H1 (cell line): ENCODE data around the gene RGS14. TPM values are rescaled to one million over a fixed set of nuclear protein-coding genes. Genes with fewer than 3 reads are reported as not detected.

ENCODE experiments used
- CTCF ChIA-PET: fragments of 300-600 bp; sonication (Branson Sonifier 250); formaldehyde crosslinking; loops from one replicate; lab custom pipeline; 2021; ENCODE audit not compliant: partially characterized antibody; lab: Charles Lee
- POLR2A ChIA-PET: fragments of 300-600 bp; sonication (Branson Sonifier 250); formaldehyde crosslinking; loops from one replicate; lab custom pipeline; 2021; ENCODE audit warnings: inconsistent platforms; ENCODE audit not compliant: partially characterized antibody; lab: Charles Lee
- DNase-seq, 2 experiments: peaks; one replicate each; pipeline versions ENCODE4 v3.0.0 to v3.0.0-alpha.2; 2010 to 2022; ENCODE audit warnings: low spot score in 2 of 2, low read depth in 1 of 2, mixed read lengths in 1 of 2
- FAIRE-seq: peaks from 2 replicates; lab custom pipeline; 2011; peaks lifted over from hg19 to GRCh38; lab: Jason Lieb, UNC
- H2AFZ ChIP-seq: 2 replicates; pipeline ENCODE4 v1.8.1; 2012; ENCODE audit warnings: low read length, inconsistent platforms
- H2AK5ac ChIP-seq: 2 replicates; pipeline ENCODE4 v1.6.1; 2013; ENCODE audit warnings: low read depth, low read length
- H2BK120ac ChIP-seq: replicated peaks from 2 replicates; pipeline ENCODE3; 2013; ENCODE audit warnings: low read depth, low read length, inconsistent platforms
- H2BK12ac ChIP-seq: 2 replicates; pipeline ENCODE4 v1.6.1; 2013; ENCODE audit warnings: low read depth, low read length
- H2BK15ac ChIP-seq: 2 replicates; pipeline ENCODE4 v1.6.1; 2013; ENCODE audit warnings: low read length
- H2BK20ac ChIP-seq: 2 replicates; pipeline ENCODE4 v1.6.1; 2013; ENCODE audit warnings: low read length
- H2BK5ac ChIP-seq: 2 replicates; pipeline ENCODE4 v1.6.1; 2013; ENCODE audit warnings: low read depth, low read length
- H3K14ac ChIP-seq: 2 replicates; pipeline ENCODE4 v1.6.1; 2013; ENCODE audit warnings: inconsistent platforms; ENCODE audit not compliant: insufficient read length
- H3K18ac ChIP-seq: 2 replicates; pipeline ENCODE4 v1.6.1; 2013; ENCODE audit warnings: low read length; ENCODE audit errors: extremely low read depth
- H3K23ac ChIP-seq: 2 replicates; pipeline ENCODE4 v1.6.1; 2013; ENCODE audit warnings: inconsistent platforms; ENCODE audit not compliant: insufficient read length
- H3K23me2 ChIP-seq: 2 replicates; pipeline ENCODE4 v1.6.1; 2013; ENCODE audit warnings: low read depth, low read length
- H3K27ac ChIP-seq: 2 replicates; pipeline ENCODE4 v1.6.1; 2011; ENCODE audit warnings: low read depth, low read length, inconsistent platforms
- H3K27me3 ChIP-seq, 4 experiments: replicated peaks in 1 of 4; 1 replicate in 1 of 4; 2 replicates in 3 of 4; pipeline versions ENCODE4 v1.6.1 to v1.8.1; 2011 to 2013; ENCODE audit warnings: low read length in 3 of 4, mild to moderate bottlenecking in 3 of 4, inconsistent platforms in 2 of 4, mixed read lengths in 2 of 4, moderate library complexity in 1 of 4; ENCODE audit not compliant: control insufficient read depth in 3 of 4, insufficient read depth in 3 of 4; ENCODE audit errors: extremely low read depth in 1 of 4
- H3K36me3 ChIP-seq, 4 experiments: 2 replicates each; pipeline versions ENCODE4 v1.6.1 to v1.8.1; 2011 to 2013; ENCODE audit warnings: mild to moderate bottlenecking in 4 of 4, low read length in 3 of 4, moderate library complexity in 2 of 4, control low read depth in 1 of 4, inconsistent platforms in 1 of 4; ENCODE audit not compliant: insufficient read depth in 4 of 4, control insufficient read depth in 2 of 4
- H3K4ac ChIP-seq: replicated peaks from 2 replicates; pipeline ENCODE3; 2013; ENCODE audit warnings: low read length, low read depth, mixed read lengths, inconsistent platforms; ENCODE audit not compliant: insufficient read length
- H3K4me1 ChIP-seq, 4 experiments: replicated peaks in 1 of 4; 1 replicate in 1 of 4; 2 replicates in 3 of 4; pipeline versions ENCODE4 v1.6.1 to v1.8.1; 2011 to 2013; ENCODE audit warnings: low read length in 3 of 4, inconsistent platforms in 2 of 4, mixed read lengths in 1 of 4; ENCODE audit not compliant: insufficient read depth in 4 of 4, control insufficient read depth in 3 of 4
- H3K4me2 ChIP-seq, 2 experiments: 2 replicates each; pipeline versions ENCODE4 v1.6.1 to v1.8.1; 2011 to 2013; ENCODE audit warnings: low read depth in 2 of 2, low read length in 2 of 2, control low read depth in 1 of 2, inconsistent platforms in 1 of 2, mild to moderate bottlenecking in 1 of 2; ENCODE audit not compliant: insufficient read depth in 1 of 2
- H3K4me3 ChIP-seq, 4 experiments: fragments of 200-600, 300-600 bp in 1 of 4; sonication (generic), shearing (Covaris generic), sonication (Bioruptor Twin) in 1 of 4; 2 replicates each; pipeline versions ENCODE4 v1.5.1 to v1.8.1; 2011 to 2016; ENCODE audit warnings: low read length in 4 of 4, low read depth in 3 of 4, control low read depth in 2 of 4, inconsistent platforms in 2 of 4, mild to moderate bottlenecking in 2 of 4, mixed read lengths in 1 of 4, moderate library complexity in 1 of 4; ENCODE audit not compliant: insufficient read depth in 2 of 4; ENCODE audit errors: extremely low read depth in 1 of 4
- H3K56ac ChIP-seq: replicated peaks from 2 replicates; pipeline ENCODE3; 2013; ENCODE audit warnings: low read depth, mild to moderate bottlenecking, mixed read lengths, low read length, inconsistent platforms; ENCODE audit not compliant: insufficient read length
- H3K79me1 ChIP-seq: 2 replicates; pipeline ENCODE4 v1.6.1; 2013; ENCODE audit warnings: low read depth, low read length, control low read depth
- H3K79me2 ChIP-seq, 2 experiments: 2 replicates each; pipeline versions ENCODE4 v1.6.1 to v1.8.1; 2012 to 2013; ENCODE audit warnings: low read length in 2 of 2, mild to moderate bottlenecking in 2 of 2, inconsistent platforms in 1 of 2; ENCODE audit not compliant: insufficient read depth in 2 of 2, control insufficient read depth in 1 of 2
- H3K9ac ChIP-seq, 4 experiments: replicated peaks in 1 of 4; 1 replicate in 1 of 4; 2 replicates in 3 of 4; pipeline versions ENCODE4 v1.6.1 to v1.8.1; 2011 to 2013; ENCODE audit warnings: low read depth in 3 of 4, low read length in 3 of 4, control low read depth in 2 of 4, mild to moderate bottlenecking in 2 of 4, moderate library complexity in 2 of 4, inconsistent platforms in 1 of 4; ENCODE audit errors: extremely low read depth in 1 of 4
- H3K9me3 ChIP-seq, 2 experiments: 2 replicates each; pipeline versions ENCODE4 v1.6.1 to v1.8.1; 2012 to 2013; ENCODE audit warnings: mild to moderate bottlenecking in 2 of 2, moderate library complexity in 2 of 2, control low read depth in 1 of 2, inconsistent platforms in 1 of 2, low read depth in 1 of 2, low read length in 1 of 2, mixed read lengths in 1 of 2; ENCODE audit not compliant: insufficient read depth in 2 of 2
- H4K20me1 ChIP-seq, 2 experiments: replicated peaks in 1 of 2; 2 replicates each; pipeline versions ENCODE3 to v1.8.1; 2011 to 2013; ENCODE audit warnings: inconsistent platforms in 2 of 2, low read length in 2 of 2, mild to moderate bottlenecking in 1 of 2; ENCODE audit not compliant: insufficient read depth in 2 of 2, control insufficient read depth in 1 of 2
- H4K5ac ChIP-seq: 2 replicates; pipeline ENCODE4 v1.6.1; 2013; ENCODE audit warnings: low read length, low read depth, mixed read lengths, inconsistent platforms; ENCODE audit not compliant: insufficient read length
- H4K8ac ChIP-seq: 2 replicates; pipeline ENCODE4 v1.8.0; 2013; ENCODE audit warnings: mild to moderate bottlenecking, moderate library complexity, low read length, inconsistent platforms; ENCODE audit not compliant: insufficient read depth; ENCODE audit errors: extremely low read depth
- H4K91ac ChIP-seq: replicated peaks from 2 replicates; pipeline ENCODE3; 2013; ENCODE audit warnings: low read length, mixed read lengths, inconsistent platforms; ENCODE audit not compliant: insufficient read length
- JUN ChIP-seq: IDR thresholded peaks from 2 replicates; pipeline ENCODE4 v1.6.1; 2011; ENCODE audit warnings: low read depth, mild to moderate bottlenecking, improper control_type of control experiment, low read length
- SIX5 ChIP-seq: IDR thresholded peaks from 2 replicates; pipeline ENCODE4 v1.6.1; 2011; ENCODE audit warnings: mild to moderate bottlenecking, low read depth, low read length
- TAF1 ChIP-seq: IDR thresholded peaks from 2 replicates; pipeline ENCODE4 v1.6.1; 2011; ENCODE audit warnings: mild to moderate bottlenecking, low read depth, low read length
- WGBS, 2 experiments: shearing (Covaris generic) in 1 of 2; methylation state at CpG; one replicate each; pipeline versions ENCODE4 v1.1.6 to v1.1.7; 2013 to 2015; ENCODE audit warnings: low lambda C conversion rate in 2 of 2, mixed read lengths in 2 of 2, inconsistent platforms in 1 of 2, low coverage in 1 of 2, missing lambda C conversion rate in 1 of 2; ENCODE audit not compliant: insufficient replicate concordance in 2 of 2, insufficient coverage in 1 of 2, insufficient read length in 1 of 2; ENCODE audit errors: extremely low coverage in 1 of 2, missing lambda C conversion rate in 1 of 2; 5-methylcytosine and 5-hydroxymethylcytosine counted together
- polyA plus RNA-seq, 7 experiments: library from polyadenylated mRNA; depleted of rRNA in 3 of 7; stranded (reverse) in 5 of 7; unstranded in 2 of 7; fragments of >200 nt in 5 of 7; fragments of 200-250 nt in 2 of 7; gene quantifications; 1 replicate in 5 of 7; 2 replicates in 1 of 7; 4 replicates in 1 of 7; pipeline versions ENCODE4 v1.2.1 to v1.2.3, GENCODE V29; 2011 to 2013; ENCODE audit warnings: missing spikeins in 2 of 7, mixed read lengths in 2 of 7
- total RNA-seq: library from RNA; stranded (reverse); fragmentation: NEBNext Ultra II Directional; extraction: Animal tissue kit (Norgen Biotek cat#: 25700); gene quantifications from 2 replicates; pipeline ENCODE4 v1.2.1, GENCODE V29; 2021

RGS14 gene
- total and polyA plus RNA-seq, 2 of the 8 experiments (the other 6 are each of a cell fraction or from before 2014, with no cell fraction given), result 24.4 to 46.1 TPM

DNA sequence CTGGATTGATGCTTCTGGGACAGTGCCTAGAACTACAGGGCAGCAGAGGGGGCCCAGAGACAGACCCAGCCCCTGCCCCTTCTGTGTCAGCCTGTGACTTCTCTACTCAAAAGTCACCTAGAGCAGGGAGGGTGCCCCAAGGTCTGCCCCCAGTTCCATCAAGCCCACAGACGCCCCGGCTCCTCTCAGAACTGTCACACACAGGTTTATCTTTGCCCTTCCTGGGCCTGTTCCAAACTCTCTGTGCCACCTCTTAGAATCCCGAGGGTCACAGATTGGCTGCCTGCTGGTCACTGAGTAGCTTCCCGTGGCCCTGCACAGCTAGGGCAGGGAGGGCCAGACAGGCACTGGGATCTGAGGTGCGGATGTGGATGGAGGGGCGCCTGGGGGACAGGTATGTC, 1.7 kb downstream of the RGS14 start:
- ChIA-PET POLR2A (interaction anchor here (1.2 to 3.1 kb wide), 3 partner anchors 8 to 88 kb away, joined by 3 to 25 read pairs (median 4); partner anchors contain the start of gene LMAN2), CTCF (interaction anchor here (1.4 to 15.6 kb wide), 6 partner anchors 9 to 45 kb away, joined by 3 to 251 read pairs (median 22); partner anchors contain the start of gene MXD3)
- no peak for DNase-seq
- TF ChIP-seq JUN (no peak), SIX5 (no peak), TAF1 (no peak)
- Histone ChIP-seq H4K20me1 (no peaks in the 10 kb centered on the region), H3K18ac (no peak overlapping the region), H3K56ac (no peak overlapping the region), H2BK12ac (no peak overlapping the region), H2BK20ac (no peak overlapping the region), H3K27me3 (peaks cover 0 to 8% (median 4%) of the 10 kb centered on the region in 4 experiments; a peak in 4 of 7 replicates), H3K4me3 (no peak overlapping the region), H4K8ac (no peak overlapping the region), H2BK5ac (no peak overlapping the region), H3K9me3 (no peaks in the 10 kb centered on the region), H3K4ac (no peak overlapping the region), H4K91ac (no peak overlapping the region), H3K9ac (no peak overlapping the region), H3K79me1 (no peaks in the 10 kb centered on the region), H2AFZ (no peak overlapping the region), H3K4me1 (peaks cover 0 to 11% (median 8%) of the 10 kb centered on the region in 4 experiments; a peak in 6 of 7 replicates), H2BK120ac (no peak overlapping the region), H3K14ac (no peak overlapping the region), H3K27ac (no peak overlapping the region; the same call in 1 of the 2 replicates), H3K23me2 (peaks cover 3% of the 10 kb centered on the region; the same call in 1 of the 2 replicates), H3K79me2 (no peaks in the 10 kb centered on the region), H3K4me2 (no peak overlapping the region), H2AK5ac (no peak overlapping the region), H2BK15ac (no peak overlapping the region), H3K23ac (no peak overlapping the region), H3K36me3 (no peaks in the 10 kb centered on the region), H4K5ac (no peak overlapping the region)
- FAIRE-seq, result no peak
- WGBS, 2 experiments, result 79% methylated on average over 6 of the region's 6 CpGs; no CpG with 5 or more reads in 1 of the 2 experiments
